Hepatocyte (in vitro differentiated cells): ENCODE measurements around the gene HPCAL1.

Source experiments
- CTCF ChIP-seq: fragments of 200-600 bp; sonication (generic); IDR thresholded peaks from 2 replicates; pipeline ENCODE4 v1.5.1; 2016; ENCODE audit warnings: antibody characterized with exemption, mild to moderate bottlenecking; ENCODE audit not compliant: poor library complexity
- EZH2 ChIP-seq: fragments of 200-600 bp; sonication (generic); IDR thresholded peaks from 2 replicates; pipeline ENCODE4 v1.6.1; 2016; ENCODE audit warnings: antibody characterized with exemption, mild to moderate bottlenecking, borderline replicate concordance

- TF ChIP-seq CTCF = no peak
- TF ChIP-seq EZH2 = no peak
These were observed 95.8 kb downstream of the HPCAL1 start for GRCh38 chr2:10398496-10398895.
